Loucy (cell line): ENCODE results near the gene NAA50.

Source experiments
- EZH2phosphoT487 ChIP-seq: fragments of 200-600 bp; IDR thresholded peaks from 2 replicates; pipeline ENCODE4 v1.6.1; 2018; ENCODE audit warnings: antibody characterized with exemption, mild to moderate bottlenecking, moderate library complexity, borderline replicate concordance
- TF ChIP-seq, protein P1 (sequence below): fragments of 200-600 bp; sonication (generic); conservative IDR thresholded peaks from 2 replicates; pipeline ENCODE4 v1.5.1; 2014; ENCODE audit warnings: mild to moderate bottlenecking, antibody characterized with exemption, low read length

GRCh38 chr3:113668015-113668414, 78.0 kb downstream of the NAA50 start:
- no peak for TF ChIP-seq EZH2phosphoT487
- TF ChIP-seq, protein P1, sequence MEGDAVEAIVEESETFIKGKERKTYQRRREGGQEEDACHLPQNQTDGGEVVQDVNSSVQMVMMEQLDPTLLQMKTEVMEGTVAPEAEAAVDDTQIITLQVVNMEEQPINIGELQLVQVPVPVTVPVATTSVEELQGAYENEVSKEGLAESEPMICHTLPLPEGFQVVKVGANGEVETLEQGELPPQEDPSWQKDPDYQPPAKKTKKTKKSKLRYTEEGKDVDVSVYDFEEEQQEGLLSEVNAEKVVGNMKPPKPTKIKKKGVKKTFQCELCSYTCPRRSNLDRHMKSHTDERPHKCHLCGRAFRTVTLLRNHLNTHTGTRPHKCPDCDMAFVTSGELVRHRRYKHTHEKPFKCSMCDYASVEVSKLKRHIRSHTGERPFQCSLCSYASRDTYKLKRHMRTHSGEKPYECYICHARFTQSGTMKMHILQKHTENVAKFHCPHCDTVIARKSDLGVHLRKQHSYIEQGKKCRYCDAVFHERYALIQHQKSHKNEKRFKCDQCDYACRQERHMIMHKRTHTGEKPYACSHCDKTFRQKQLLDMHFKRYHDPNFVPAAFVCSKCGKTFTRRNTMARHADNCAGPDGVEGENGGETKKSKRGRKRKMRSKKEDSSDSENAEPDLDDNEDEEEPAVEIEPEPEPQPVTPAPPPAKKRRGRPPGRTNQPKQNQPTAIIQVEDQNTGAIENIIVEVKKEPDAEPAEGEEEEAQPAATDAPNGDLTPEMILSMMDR = no peak
